Measurements from ENCODE around the gene CERS6. TPM values are rescaled to one million over a fixed set of nuclear protein-coding genes. Genes with fewer than 3 reads are reported as not detected.

Gene CERS6
- total and polyA plus RNA-seq, 2 of the 8 experiments (the other 6 are each of a cell fraction or from before 2014, with no cell fraction given) = 6.8 to 28.2 TPM

DNA sequence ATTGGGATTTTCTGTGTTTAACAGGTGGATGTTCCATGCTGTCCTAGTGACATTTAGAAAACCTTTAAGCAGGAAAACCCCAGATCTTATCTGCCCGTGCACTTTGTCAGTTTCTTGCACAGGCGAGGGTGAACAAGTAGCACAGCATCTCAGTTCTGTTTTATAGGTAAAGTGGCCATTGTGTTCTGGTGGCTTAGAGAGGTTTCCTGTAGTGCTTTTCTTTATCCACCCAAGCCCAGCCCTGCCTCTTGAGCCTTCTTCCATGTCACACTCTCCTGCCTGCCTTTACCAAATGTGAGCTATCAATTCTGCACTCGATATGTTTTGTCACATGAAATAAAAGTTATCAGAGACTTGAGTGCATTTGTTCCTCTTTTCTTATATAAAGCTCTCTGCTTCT is 211.1 kb downstream of the CERS6 start:
- peaks cover 0 to 5% (median 1%) of the 10 kb centered on the region in 4 experiments; a peak in 3 of 7 replicates for H3K4me1 ChIP-seq (replicated peaks in 1 of 4; ENCODE audit: control insufficient read depth in 3 of 4, insufficient read depth in 4 of 4, low read length in 3 of 4)
- H2BK15ac ChIP-seq (ENCODE audit: low read length) = no peak overlapping the region
- H4K91ac ChIP-seq (replicated peaks; ENCODE audit: insufficient read length, low read length) = no peak overlapping the region
- H3K9ac ChIP-seq (replicated peaks in 1 of 4; ENCODE audit: extremely low read depth in 1 of 4, low read depth in 3 of 4, low read length in 3 of 4) = no peak overlapping the region
- H2BK12ac ChIP-seq (ENCODE audit: low read depth, low read length) = no peak overlapping the region
- H3K23ac ChIP-seq (ENCODE audit: insufficient read length) = no peak overlapping the region
- H3K4ac ChIP-seq (replicated peaks; ENCODE audit: insufficient read length, low read depth, low read length) = no peak overlapping the region
- no peak overlapping the region for H2AFZ ChIP-seq (ENCODE audit: low read length)
- H3K9me3 ChIP-seq (ENCODE audit: insufficient read depth in 2 of 2, low read depth in 1 of 2, low read length in 1 of 2) = no peaks in the 10 kb centered on the region
- no peak overlapping the region for H3K4me2 ChIP-seq (ENCODE audit: insufficient read depth in 1 of 2, low read depth in 2 of 2, low read length in 2 of 2)
- H3K79me1 ChIP-seq (ENCODE audit: low read depth, low read length) = peaks cover 2% of the 10 kb centered on the region; the same call in 1 of the 2 replicates
- H4K5ac ChIP-seq (ENCODE audit: insufficient read length, low read depth, low read length) = no peak overlapping the region
- no peak overlapping the region for H2BK5ac ChIP-seq (ENCODE audit: low read depth, low read length)
- H4K20me1 ChIP-seq (replicated peaks in 1 of 2; ENCODE audit: control insufficient read depth in 1 of 2, insufficient read depth in 2 of 2, low read length in 2 of 2) = peaks cover 0 to 1% of the 10 kb centered on the region in 2 experiments
- POLR2A ChIA-PET (ENCODE audit: partially characterized antibody) = no interaction called here
- CTCF ChIA-PET (ENCODE audit: partially characterized antibody) = interaction anchor here (0.7 to 1.2 kb wide), 3 partner anchors 54 to 321 kb away, joined by 3 read pairs; no protein-coding TSS in a partner anchor
- no peak for DNase-seq (ENCODE audit: low read depth in 1 of 2, low spot score in 2 of 2)
- peaks cover 0 to 2% (median 0%) of the 10 kb centered on the region in 4 experiments; a peak in 1 of 7 replicates for H3K27me3 ChIP-seq (replicated peaks in 1 of 4; ENCODE audit: control insufficient read depth in 3 of 4, extremely low read depth in 1 of 4, insufficient read depth in 3 of 4, low read length in 3 of 4)
- 81% methylated on average over 3 of the region's 3 CpGs; no CpG with 5 or more reads in 1 of the 2 experiments for WGBS, 2 experiments (ENCODE audit: extremely low coverage in 1 of 2, insufficient coverage in 1 of 2, insufficient read length in 1 of 2, insufficient replicate concordance in 2 of 2, low coverage in 1 of 2, low lambda C conversion rate in 2 of 2, missing lambda C conversion rate in 1 of 2)
- H2BK20ac ChIP-seq (ENCODE audit: low read length) = no peak overlapping the region
- no peak overlapping the region for H3K27ac ChIP-seq (ENCODE audit: low read depth, low read length)
- no peaks in the 10 kb centered on the region for H3K36me3 ChIP-seq (ENCODE audit: control insufficient read depth in 2 of 4, insufficient read depth in 4 of 4, low read length in 3 of 4)
- no peak overlapping the region for H3K14ac ChIP-seq (ENCODE audit: insufficient read length)
- H2AK5ac ChIP-seq (ENCODE audit: low read depth, low read length) = no peak overlapping the region
- H3K79me2 ChIP-seq (ENCODE audit: control insufficient read depth in 1 of 2, insufficient read depth in 2 of 2, low read length in 2 of 2) = no peaks in the 10 kb centered on the region
- no peak overlapping the region for H2BK120ac ChIP-seq (replicated peaks; ENCODE audit: low read depth, low read length)
- FAIRE-seq = no peak
- no peaks in the 10 kb centered on the region for H3K23me2 ChIP-seq (ENCODE audit: low read depth, low read length)
- H4K8ac ChIP-seq (ENCODE audit: extremely low read depth, insufficient read depth, low read length) = no peak overlapping the region
- no peak overlapping the region for H3K18ac ChIP-seq (ENCODE audit: extremely low read depth, low read length)
- H3K56ac ChIP-seq (replicated peaks; ENCODE audit: insufficient read length, low read depth, low read length) = no peak overlapping the region
- H3K4me3 ChIP-seq (ENCODE audit: extremely low read depth in 1 of 4, insufficient read depth in 2 of 4, low read depth in 3 of 4, low read length in 4 of 4) = no peak overlapping the region
- TF ChIP-seq RXRA (IDR thresholded peaks at IDR 0.05; ENCODE audit: insufficient read depth, low read depth, low read length) (no peak), EGR1 (IDR thresholded peaks at IDR 0.05; ENCODE audit: borderline replicate concordance, low read depth, low read length) (no peak), SP4 (IDR thresholded peaks at IDR 0.05; ENCODE audit: low read length) (no peak), SRF (IDR thresholded peaks at IDR 0.05; ENCODE audit: low read depth, low read length) (no peak), CEBPB (IDR thresholded peaks at IDR 0.05; ENCODE audit: low read depth, low read length) (no peak), SIRT6 (IDR thresholded peaks at IDR 0.05; ENCODE audit: low read length) (no peak), NRF1 (IDR thresholded peaks at IDR 0.05; ENCODE audit: low read depth, low read length) (no peak), RNF2 (IDR thresholded peaks at IDR 0.05; ENCODE audit: borderline replicate concordance, low read depth, low read length, missing control alignments, poor library complexity, severe bottlenecking) (no peak), YY1 (IDR thresholded peaks at IDR 0.05; ENCODE audit: low read depth, low read length) (no peak), HDAC6 (IDR thresholded peaks at IDR 0.05; ENCODE audit: low read depth, low read length) (no peak), BCL11A (IDR thresholded peaks at IDR 0.05; ENCODE audit: low read depth in 2 of 2, low read length in 2 of 2) (no peak), POU5F1 (IDR thresholded peaks at IDR 0.05; ENCODE audit: low read depth, low read length) (no peak), KDM1A (IDR thresholded peaks at IDR 0.05; ENCODE audit: borderline replicate concordance, low read length) (no peak)
- TF ChIP-seq, protein P1, sequence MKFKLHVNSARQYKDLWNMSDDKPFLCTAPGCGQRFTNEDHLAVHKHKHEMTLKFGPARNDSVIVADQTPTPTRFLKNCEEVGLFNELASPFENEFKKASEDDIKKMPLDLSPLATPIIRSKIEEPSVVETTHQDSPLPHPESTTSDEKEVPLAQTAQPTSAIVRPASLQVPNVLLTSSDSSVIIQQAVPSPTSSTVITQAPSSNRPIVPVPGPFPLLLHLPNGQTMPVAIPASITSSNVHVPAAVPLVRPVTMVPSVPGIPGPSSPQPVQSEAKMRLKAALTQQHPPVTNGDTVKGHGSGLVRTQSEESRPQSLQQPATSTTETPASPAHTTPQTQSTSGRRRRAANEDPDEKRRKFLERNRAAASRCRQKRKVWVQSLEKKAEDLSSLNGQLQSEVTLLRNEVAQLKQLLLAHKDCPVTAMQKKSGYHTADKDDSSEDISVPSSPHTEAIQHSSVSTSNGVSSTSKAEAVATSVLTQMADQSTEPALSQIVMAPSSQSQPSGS (IDR thresholded peaks at IDR 0.05; ENCODE audit: low read length) = no peak
